Dermis blood vessel endothelial cell (primary cell): ENCODE data around the gene DCBLD1. TPM values are rescaled to one million over a fixed set of nuclear protein-coding genes. Genes with fewer than 3 reads are reported as not detected.
"Not testable (repeated sequence)": the region's sequence is repeated elsewhere in the genome, so short reads cannot be mapped to it uniquely, and the experiment has no call there.

ENCODE experiments used
- DNase-seq: peaks from one replicate; pipeline ENCODE4 v3.0.0; 2010
- total RNA-seq: library from RNA; depleted of rRNA; stranded (reverse); fragments of >200 nt; gene quantifications from 2 replicates; pipeline ENCODE4 v1.2.3, GENCODE V29; 2014

DCBLD1 gene
- total RNA-seq, result 35.1 and 41.1 TPM in 2 replicates

DNA sequence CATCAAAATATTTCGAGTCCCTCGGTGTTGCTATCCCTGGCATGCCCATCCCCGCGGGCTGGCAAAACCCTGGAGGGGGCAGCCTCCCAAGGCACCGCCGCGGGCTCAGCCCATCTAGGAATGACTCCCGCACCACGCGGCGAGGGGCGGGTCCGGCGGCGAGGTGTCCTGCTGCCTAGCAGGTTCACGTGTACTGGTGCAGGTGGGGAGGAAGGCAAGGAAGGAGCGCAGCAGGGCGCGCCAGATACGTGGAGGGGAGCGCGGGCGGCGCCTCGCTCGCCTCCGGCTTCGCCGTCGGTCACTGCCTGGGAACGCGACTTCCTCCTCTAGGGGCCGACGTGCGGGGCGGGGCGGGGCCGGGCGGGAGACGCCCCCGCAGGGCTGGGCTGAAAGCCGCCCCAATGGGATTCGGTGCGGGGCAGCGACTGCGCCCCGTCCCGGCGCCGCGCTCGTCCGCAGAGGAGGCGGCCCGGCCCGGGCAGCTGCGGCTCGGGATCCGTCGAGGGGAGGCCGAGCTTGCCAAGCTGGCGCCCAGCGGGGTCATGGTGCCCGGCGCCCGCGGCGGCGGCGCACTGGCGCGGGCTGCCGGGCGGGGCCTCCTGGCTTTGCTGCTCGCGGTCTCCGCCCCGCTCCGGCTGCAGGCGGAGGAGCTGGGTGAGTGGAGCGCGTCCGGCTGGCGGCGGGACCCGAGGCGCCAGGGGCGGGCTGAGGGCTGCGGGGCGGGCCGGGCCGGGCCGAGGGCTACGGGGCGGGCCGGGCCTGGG is at the start of gene DCBLD1:
TSS of gene DCBLD1 (plus strand) at position 435 of the 764 bp plus-strand sequence. CDS start at position 543, 108 bp downstream.
- DNase-seq, result peak; percentile 86

GRCh38 chr6:117440706-117441525 is 41.6 kb upstream of the DCBLD1 start:
- no peak for DNase-seq

DNA sequence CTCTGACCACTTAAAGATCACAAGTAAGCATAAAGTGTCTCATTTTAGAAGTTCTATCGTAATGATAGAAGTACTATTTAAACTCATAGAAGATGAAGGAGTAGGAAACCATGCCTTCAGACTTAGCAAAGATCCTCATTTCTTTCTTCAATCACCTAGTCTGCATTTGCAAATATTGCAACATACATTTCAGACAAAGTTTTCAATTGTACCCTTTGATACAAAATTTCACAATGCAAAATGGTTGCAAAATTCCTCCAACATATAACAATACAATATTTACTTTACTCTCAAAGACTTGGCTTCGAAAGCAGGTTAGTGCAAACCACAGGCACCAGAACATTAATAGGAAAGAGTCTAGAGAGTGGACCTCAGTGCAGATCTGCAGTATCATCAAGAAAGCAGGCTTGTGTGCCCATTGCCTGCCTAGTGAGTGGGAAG is 40.6 kb upstream of the DCBLD1 start:
- DNase-seq, result no peak

DNA sequence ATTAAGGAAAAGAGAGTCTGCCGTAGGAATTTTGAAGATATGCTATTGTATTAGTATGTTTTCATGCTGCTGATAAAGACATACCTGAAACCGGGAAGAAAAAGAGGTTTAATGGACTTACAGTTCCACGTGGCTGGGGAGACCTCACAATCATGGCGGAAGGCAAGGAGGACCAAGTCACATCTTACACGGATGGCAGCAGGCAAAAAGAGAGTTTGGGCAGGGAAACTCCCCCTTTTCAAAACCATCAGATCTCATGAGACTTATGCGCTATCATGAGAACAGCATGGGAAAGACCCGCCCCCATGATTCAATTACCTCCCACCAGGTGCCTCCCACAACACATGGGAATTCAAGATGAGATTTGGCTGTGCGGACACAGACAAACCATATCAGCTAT is 40.2 kb upstream of the DCBLD1 start:
- DNase-seq, result not testable (repeated sequence)

DNA sequence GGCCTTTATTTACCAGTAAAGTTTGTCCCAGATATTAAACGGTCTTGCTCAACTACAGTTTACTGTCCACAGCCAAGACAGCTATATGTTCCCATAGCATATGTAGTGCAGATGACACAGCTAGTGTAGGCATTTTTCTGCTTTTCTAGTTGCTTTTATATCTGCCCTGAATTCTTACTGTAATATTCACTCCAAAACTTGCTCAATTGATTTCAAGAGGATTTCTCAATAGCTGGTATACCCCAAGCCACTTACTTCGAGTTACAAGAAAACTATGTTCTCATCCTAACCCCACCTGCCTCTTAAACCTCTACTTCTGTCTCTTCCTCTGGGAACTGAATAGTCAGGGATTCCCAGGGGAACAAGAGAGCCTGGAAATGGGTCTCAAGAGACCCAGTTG is 37.9 kb upstream of the DCBLD1 start:
- DNase-seq, result no peak

DNA sequence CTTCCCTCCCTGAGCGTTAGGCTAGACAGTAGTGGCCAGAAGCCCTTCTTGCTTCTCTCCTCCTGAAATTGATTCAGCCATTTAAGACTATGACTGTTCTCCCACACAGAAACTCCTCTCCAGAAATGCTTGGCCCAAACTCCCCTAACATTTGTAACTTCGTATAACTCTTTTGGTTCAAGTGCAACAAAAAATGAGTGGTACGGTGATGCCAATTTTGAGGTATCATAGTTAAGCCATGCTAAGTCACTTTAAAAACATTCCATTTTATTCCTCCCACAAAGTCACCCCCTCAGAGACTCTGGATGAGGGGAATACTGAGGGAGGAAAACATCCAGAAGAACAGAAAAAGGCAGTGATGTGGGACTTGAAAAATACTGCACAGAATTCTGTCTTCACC is 35.6 kb upstream of the DCBLD1 start:
- no peak for DNase-seq

- no peak for DNase-seq
These were observed 34.5 kb upstream of the DCBLD1 start for GRCh38 chr6:117448011-117448410.

DNA sequence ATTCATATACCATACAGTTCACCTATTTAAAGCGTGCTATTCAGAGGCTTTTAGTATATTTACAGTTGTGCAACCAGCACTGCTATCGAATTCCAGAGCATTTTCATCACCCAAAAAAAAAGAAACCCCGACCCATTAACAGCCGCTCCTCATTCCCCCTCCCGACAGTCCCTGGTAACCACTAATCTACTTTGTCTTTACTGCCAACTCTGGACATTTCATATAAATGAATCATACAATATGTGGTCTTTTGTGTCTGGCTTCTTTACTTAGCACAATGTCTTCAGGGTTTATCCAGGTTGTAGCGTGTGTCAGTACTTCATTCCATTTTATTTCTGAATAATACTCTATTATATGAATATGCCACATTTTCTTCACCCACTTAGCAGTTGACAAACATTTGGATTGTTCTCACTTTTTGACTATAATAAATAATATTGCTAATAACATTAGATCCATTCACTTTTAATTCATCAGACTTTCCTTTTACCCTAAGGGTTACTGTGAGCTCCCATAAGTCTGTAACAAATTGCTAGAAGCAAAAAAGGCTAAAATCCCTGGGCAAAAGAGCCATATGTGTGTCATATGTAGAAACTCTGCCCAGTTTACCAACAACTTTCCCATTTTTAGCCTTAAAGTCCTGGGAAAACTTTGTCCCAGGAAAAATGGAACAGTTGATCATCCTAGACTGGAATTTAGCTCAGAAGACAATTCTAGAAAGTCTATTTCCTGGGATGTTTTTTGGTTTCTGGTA is 33.6 kb upstream of the DCBLD1 start:
- peak; percentile 44 for DNase-seq

DNA sequence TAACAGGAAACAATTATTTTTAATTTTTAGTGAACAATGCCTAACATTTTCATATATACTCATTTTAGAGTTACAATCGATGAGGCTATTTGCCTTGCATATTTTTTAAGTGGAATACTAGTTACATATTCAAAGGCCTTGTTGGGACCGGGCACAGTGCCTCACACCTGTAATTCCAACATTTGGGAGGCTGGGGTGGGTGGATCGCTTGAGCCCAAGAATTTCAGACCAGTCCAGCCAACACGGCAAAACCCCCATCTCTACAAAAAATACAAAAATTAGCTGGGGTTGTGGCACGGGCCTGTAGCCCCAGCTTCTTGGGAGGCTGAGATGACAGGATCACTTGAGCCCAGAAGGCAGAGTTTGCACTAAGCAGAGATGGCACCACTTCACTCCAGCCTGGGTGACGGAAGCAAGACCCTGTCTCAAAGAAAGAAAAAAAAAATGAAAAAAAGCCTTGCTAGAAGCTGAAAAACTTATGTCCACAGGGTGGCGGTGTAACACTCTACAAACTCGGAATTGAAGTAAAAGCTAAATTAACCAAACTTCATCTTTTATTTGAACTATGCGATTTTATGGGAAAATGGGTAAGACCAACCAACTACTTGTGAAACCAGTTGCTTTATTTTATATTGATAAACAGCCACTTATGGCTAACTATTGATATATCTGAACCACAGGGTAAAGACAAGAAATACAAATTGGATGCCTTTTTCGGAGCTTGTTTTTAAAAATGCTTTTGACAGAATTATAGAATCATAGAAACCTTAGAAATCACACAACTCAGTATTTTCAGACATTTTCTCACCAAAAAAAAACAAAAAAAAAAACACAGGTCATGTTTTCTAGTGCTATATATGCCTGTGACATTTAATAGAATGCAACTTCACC is 32.7 kb upstream of the DCBLD1 start:
- peak; percentile 87 for DNase-seq

- no peak for DNase-seq
These were observed 30.8 kb upstream of the DCBLD1 start for GRCh38 chr6:117451671-117452070.

DNA sequence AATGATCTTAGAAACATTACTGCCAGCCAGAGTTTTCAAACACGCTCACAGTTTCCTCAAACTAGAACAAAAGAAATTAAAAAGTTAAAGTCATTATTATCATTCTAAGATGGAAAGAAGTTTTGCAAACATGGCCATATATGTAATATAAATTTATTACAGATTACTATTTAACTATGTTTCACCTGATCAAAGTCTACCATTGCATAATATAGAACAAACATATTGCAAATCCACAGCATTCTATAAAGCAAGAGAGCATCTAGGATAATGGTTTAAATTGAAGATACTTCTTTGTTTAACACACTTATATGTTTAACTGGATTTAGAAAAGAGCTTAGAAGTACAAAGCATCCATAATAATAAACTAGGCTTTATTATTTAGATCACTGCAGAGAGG is 26.2 kb upstream of the DCBLD1 start:
- DNase-seq, result no peak

DNA sequence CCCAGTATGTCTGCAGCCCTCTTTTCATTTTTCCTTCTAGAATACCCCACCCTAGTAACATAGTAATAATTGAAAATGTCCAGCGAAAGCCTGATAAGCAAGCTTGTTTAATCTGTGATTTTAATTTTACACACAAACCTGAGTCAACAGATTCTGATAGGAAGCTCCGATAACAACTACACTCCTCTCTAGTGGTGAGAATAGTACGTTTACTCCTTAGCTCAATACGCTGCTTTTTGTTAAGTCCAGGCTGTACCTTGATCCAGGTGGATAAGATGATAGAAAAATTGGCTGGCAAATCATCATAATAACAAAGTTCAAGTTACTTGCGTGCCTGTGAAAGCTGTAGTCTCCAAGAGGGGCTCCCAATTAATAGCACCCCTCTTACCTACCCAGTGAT is 25.5 kb upstream of the DCBLD1 start:
- no peak for DNase-seq

- no peak for DNase-seq
These were observed 23.1 kb upstream of the DCBLD1 start for GRCh38 chr6:117459204-117459944.

GRCh38 chr6:117463762-117464665 is 18.5 kb upstream of the DCBLD1 start:
- DNase-seq, result peak; percentile 70

- no peak for DNase-seq
These were observed 17.8 kb upstream of the DCBLD1 start for GRCh38 chr6:117464700-117465099.

DNA sequence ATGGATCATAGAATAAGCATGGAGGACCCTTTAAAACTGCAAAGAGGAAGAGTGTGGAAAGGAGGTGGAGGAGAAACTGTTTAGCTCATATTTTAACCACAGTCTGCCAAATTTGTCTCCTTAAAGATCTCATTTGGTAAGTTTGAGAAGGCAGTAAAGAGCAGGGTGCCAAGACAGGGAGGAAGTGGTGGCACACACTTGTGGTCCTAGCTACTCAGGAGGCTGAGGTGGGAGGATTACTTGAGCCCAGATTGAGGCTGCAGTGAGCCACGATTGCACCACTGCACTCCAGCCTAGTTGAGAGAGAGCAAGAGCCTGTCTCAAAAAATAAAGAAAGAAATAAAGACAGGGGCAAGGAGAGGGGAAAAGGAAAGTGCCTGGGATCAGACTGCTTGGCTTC is 16.8 kb upstream of the DCBLD1 start:
- DNase-seq, result no peak

GRCh38 chr6:117467876-117468275 is 14.6 kb upstream of the DCBLD1 start:
- no peak for DNase-seq

DNA sequence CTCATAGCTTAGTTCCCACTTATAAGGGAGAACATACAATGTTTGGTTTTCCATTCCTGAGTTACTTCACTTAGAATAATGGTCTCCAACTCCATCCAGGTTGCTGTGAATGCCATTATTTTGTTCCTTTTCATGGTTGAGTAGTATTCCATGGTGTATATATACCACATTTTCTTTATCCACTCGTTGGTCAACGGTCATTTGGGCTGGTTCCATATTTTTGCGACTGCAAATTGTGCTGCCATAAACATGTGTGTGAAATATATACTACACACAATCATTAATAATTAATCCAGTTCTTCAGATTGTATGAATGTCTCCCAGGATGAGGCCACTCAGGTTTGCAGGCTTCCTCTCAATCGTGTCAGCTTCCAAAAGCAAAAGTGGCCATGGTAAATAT is 13.9 kb upstream of the DCBLD1 start:
- DNase-seq, result not testable (repeated sequence)

DNA sequence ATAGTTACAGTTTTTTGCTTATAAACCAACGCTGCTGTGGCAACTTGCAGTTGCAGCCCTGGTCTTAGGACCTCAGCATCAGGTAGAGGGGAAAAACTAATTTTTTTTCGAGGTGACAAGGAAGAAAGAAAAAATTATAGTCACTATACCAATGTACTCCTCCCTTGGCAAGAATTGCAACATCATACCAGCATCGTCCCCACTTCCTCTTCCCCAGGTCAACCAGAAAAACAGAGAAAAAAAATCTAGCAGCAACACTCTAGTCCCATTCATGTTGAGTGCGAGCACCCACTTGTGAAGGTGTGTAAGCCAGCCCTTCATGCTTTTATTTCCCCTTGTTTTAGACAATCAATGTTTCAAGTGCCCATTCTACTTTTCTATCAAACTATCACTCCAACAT is 13.1 kb upstream of the DCBLD1 start:
- DNase-seq, result no peak

GRCh38 chr6:117469791-117470190 is 12.7 kb upstream of the DCBLD1 start:
- DNase-seq, result no peak
